ENCODE results near the gene ADGRV1. TPM values are rescaled to one million over a fixed set of nuclear protein-coding genes. Genes with fewer than 3 reads are reported as not detected.

The ADGRV1 gene
- total and polyA plus RNA-seq, 2 donors (not counting 3 experiments of a cell fraction or from before 2014, with no cell fraction given): 0.11 to 0.55 TPM

GRCh38 chr5:90934738-90935137 lies 376.1 kb downstream of the ADGRV1 start:
- intact Hi-C loops (cut with micrococcal nuclease): loop anchor here (5.0 kb wide), 1 partner anchor 378 kb away; no protein-coding TSS in a partner anchor

More at GRCh38 chr5:90934738-90935137, 376.1 kb downstream of the ADGRV1 start:
- no peak for DNase-seq (ENCODE audit: low read depth, low spot score)
- Histone ChIP-seq H3K36me3 (ENCODE audit: control insufficient read depth in 2 of 2, extremely low read depth in 1 of 2, insufficient read depth in 2 of 2, low read length in 2 of 2) (no peaks in the 10 kb centered on the region), H3K79me2 (ENCODE audit: control insufficient read depth, insufficient read depth, low read length) (no peaks in the 10 kb centered on the region), H3K9me1 (replicated peaks; ENCODE audit: control insufficient read depth, extremely low read depth, insufficient read depth, low read length) (no peaks in the 10 kb centered on the region), H3K27ac (ENCODE audit: insufficient read depth, low read depth, low read length) (no peak overlapping the region), H2AFZ (ENCODE audit: low read depth, low read length) (no peak overlapping the region), H4K20me1 (replicated peaks; ENCODE audit: control insufficient read depth, extremely low read depth, insufficient read depth, low read length) (no peaks in the 10 kb centered on the region), H3K9ac (replicated peaks; ENCODE audit: extremely low read depth, insufficient read depth, low read length) (no peak overlapping the region), H3K4me1 (ENCODE audit: control insufficient read depth, extremely low read depth, insufficient read depth, low read length) (peaks cover 14% of the 10 kb centered on the region), H3K4me2 (ENCODE audit: insufficient read depth, low read length) (no peak overlapping the region), H3K27me3 (ENCODE audit: control insufficient read depth in 2 of 2, insufficient read depth in 2 of 2, low read length in 2 of 2) (no peaks in the 10 kb centered on the region), H3K4me3 (replicated peaks in 1 of 3; ENCODE audit: insufficient read depth in 1 of 3, low read depth in 1 of 3, low read length in 3 of 3) (no peak overlapping the region), H3K9me3 (replicated peaks; ENCODE audit: control insufficient read depth, insufficient read depth, low read length) (no peaks in the 10 kb centered on the region)
- no peak for FAIRE-seq
- ChIA-PET CTCF (interaction anchor here (1.2 to 1.3 kb wide), 2 partner anchors 450 to 485 kb away, joined by 4 read pairs; no protein-coding TSS in a partner anchor), POLR2A (interaction anchor here (1.1 kb wide), 1 partner anchor 448 kb away, joined by 5 read pairs; the partner anchor contains the start of gene ARRDC3)
- dilution Hi-C loops (cut with MboI; ENCODE audit: extremely low pct_ligation_motif_present, low sequenced_read_pairs): loop anchor here (25.0 kb wide), 1 partner anchor 453 kb away; the partner anchor contains the start of gene ARRDC3
- no peak for TF ChIP-seq EZH2 (IDR thresholded peaks at IDR 0.05; ENCODE audit: borderline replicate concordance, low read depth, low read length, severe bottlenecking)
- no peak for TF ChIP-seq FOS (IDR thresholded peaks at IDR 0.05; ENCODE audit: borderline replicate concordance, insufficient read depth, low read length)
- no peak for TF ChIP-seq GATA2 (IDR thresholded peaks at IDR 0.05; ENCODE audit: insufficient read depth, insufficient read length, low read depth, low read length)
- no peak for TF ChIP-seq MAX (IDR thresholded peaks at IDR 0.05; ENCODE audit: insufficient read depth, insufficient read length)
- no peak for TF ChIP-seq JUN (IDR thresholded peaks at IDR 0.05; ENCODE audit: borderline replicate concordance, insufficient read depth, insufficient read length, low read depth)
- TF ChIP-seq CTCF (IDR thresholded peaks at IDR 0.05; ENCODE audit: extremely low read depth in 1 of 2, insufficient read depth in 1 of 2, low read depth in 1 of 2, low read length in 2 of 2): no peak
- TF ChIP-seq POLR2A (IDR thresholded peaks at IDR 0.05; ENCODE audit: low read depth, low read length): no peak
- no peak for TF ChIP-seq POLR2AphosphoS5 (IDR thresholded peaks at IDR 0.05; ENCODE audit: insufficient read depth, low read depth, low read length)
- no peak for TF ChIP-seq MYC (IDR thresholded peaks at IDR 0.05; ENCODE audit: low read depth, low read length)
- BruUV-seq (replicated peaks): no TSS peak
